GM23338 (cell line): ENCODE measurements around the gene MAP2K5.

Experiments
- EZH2 ChIP-seq: fragments of 200-600 bp; sonication (generic); IDR thresholded peaks from one replicate; pipeline ENCODE4 v1.8.0; 2017; ENCODE audit warnings: antibody characterized with exemption, mild to moderate bottlenecking, low read depth; ENCODE audit not compliant: unreplicated experiment
- EZH2phosphoT487 ChIP-seq: fragments of 200-600 bp; sonication (generic); IDR thresholded peaks from one replicate; pipeline ENCODE4 v1.8.1; 2018; ENCODE audit warnings: antibody characterized with exemption; ENCODE audit not compliant: unreplicated experiment
- JUNB ChIP-seq: IDR thresholded peaks from one replicate; pipeline ENCODE4 v1.6.1; 2016; ENCODE audit warnings: antibody characterized with exemption; ENCODE audit not compliant: unreplicated experiment
- POLR2AphosphoS5 ChIP-seq: IDR thresholded peaks from 2 replicates; pipeline ENCODE4 v1.6.1; 2016; ENCODE audit warnings: antibody characterized with exemption, low read depth
- TF ChIP-seq, protein P1 (sequence below), 2 experiments: fragments of 200-600 bp in 1 of 2; sonication (generic) in 1 of 2; conservative IDR thresholded peaks; 2 replicates each; pipeline versions ENCODE4 v1.5.1 to v1.6.1; 2016 to 2017; ENCODE audit warnings: antibody characterized with exemption in 2 of 2, low read depth in 2 of 2, mild to moderate bottlenecking in 2 of 2, moderate library complexity in 1 of 2
- TF ChIP-seq, protein P2 (sequence below): IDR thresholded peaks from one replicate; pipeline ENCODE4 v1.6.1; 2018; ENCODE audit warnings: antibody characterized with exemption; ENCODE audit not compliant: unreplicated experiment
- TF ChIP-seq, protein P3 (sequence below): IDR thresholded peaks from 2 replicates; pipeline ENCODE4 v1.6.1; 2016; ENCODE audit warnings: antibody characterized with exemption

DNA sequence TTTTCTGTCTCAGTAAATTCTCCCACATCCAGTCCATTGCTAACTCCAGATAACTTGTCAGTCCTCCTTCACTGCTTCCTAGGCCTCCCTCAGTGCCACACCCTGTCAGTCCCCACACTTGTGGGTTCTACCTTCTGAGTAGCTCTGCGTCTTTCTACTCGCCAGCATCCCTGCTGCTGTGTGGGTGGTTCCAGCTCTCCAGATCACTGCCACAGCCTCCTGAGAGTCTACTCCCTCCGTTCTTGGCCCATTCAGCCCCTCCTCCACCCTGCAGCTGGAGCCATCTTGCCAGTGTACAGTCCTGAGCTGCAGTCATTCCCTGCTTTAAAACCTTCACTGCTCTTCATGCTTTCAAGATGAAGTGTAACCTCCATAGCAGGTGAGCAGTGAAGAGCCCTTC, 45.3 kb downstream of the MAP2K5 start:
- TF ChIP-seq, protein P1, sequence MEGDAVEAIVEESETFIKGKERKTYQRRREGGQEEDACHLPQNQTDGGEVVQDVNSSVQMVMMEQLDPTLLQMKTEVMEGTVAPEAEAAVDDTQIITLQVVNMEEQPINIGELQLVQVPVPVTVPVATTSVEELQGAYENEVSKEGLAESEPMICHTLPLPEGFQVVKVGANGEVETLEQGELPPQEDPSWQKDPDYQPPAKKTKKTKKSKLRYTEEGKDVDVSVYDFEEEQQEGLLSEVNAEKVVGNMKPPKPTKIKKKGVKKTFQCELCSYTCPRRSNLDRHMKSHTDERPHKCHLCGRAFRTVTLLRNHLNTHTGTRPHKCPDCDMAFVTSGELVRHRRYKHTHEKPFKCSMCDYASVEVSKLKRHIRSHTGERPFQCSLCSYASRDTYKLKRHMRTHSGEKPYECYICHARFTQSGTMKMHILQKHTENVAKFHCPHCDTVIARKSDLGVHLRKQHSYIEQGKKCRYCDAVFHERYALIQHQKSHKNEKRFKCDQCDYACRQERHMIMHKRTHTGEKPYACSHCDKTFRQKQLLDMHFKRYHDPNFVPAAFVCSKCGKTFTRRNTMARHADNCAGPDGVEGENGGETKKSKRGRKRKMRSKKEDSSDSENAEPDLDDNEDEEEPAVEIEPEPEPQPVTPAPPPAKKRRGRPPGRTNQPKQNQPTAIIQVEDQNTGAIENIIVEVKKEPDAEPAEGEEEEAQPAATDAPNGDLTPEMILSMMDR (conservative IDR thresholded peaks at IDR 0.05; ENCODE audit: low read depth in 2 of 2) = no peak
- TF ChIP-seq, protein P2, sequence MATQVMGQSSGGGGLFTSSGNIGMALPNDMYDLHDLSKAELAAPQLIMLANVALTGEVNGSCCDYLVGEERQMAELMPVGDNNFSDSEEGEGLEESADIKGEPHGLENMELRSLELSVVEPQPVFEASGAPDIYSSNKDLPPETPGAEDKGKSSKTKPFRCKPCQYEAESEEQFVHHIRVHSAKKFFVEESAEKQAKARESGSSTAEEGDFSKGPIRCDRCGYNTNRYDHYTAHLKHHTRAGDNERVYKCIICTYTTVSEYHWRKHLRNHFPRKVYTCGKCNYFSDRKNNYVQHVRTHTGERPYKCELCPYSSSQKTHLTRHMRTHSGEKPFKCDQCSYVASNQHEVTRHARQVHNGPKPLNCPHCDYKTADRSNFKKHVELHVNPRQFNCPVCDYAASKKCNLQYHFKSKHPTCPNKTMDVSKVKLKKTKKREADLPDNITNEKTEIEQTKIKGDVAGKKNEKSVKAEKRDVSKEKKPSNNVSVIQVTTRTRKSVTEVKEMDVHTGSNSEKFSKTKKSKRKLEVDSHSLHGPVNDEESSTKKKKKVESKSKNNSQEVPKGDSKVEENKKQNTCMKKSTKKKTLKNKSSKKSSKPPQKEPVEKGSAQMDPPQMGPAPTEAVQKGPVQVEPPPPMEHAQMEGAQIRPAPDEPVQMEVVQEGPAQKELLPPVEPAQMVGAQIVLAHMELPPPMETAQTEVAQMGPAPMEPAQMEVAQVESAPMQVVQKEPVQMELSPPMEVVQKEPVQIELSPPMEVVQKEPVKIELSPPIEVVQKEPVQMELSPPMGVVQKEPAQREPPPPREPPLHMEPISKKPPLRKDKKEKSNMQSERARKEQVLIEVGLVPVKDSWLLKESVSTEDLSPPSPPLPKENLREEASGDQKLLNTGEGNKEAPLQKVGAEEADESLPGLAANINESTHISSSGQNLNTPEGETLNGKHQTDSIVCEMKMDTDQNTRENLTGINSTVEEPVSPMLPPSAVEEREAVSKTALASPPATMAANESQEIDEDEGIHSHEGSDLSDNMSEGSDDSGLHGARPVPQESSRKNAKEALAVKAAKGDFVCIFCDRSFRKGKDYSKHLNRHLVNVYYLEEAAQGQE = no peak
- TF ChIP-seq, protein P3, sequence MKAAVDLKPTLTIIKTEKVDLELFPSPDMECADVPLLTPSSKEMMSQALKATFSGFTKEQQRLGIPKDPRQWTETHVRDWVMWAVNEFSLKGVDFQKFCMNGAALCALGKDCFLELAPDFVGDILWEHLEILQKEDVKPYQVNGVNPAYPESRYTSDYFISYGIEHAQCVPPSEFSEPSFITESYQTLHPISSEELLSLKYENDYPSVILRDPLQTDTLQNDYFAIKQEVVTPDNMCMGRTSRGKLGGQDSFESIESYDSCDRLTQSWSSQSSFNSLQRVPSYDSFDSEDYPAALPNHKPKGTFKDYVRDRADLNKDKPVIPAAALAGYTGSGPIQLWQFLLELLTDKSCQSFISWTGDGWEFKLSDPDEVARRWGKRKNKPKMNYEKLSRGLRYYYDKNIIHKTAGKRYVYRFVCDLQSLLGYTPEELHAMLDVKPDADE = no peak
- no peak for TF ChIP-seq EZH2phosphoT487
- no peak for TF ChIP-seq JUNB
- TF ChIP-seq POLR2AphosphoS5 = no peak
- no peak for TF ChIP-seq EZH2
